HG02763 (cell line): ENCODE results near the gene ERBB4.
"Not testable (repeated sequence)": the region's sequence is repeated elsewhere in the genome, so short reads cannot be mapped to it uniquely, and the experiment has no call there.

Experiments
- ATAC-seq: cut with Tn5 transposase; IDR thresholded peaks from one replicate; pipeline ENCODE4 v1.9.1; 2021; ENCODE audit warnings: mild to moderate bottlenecking, moderate library complexity; ENCODE audit not compliant: unreplicated experiment

The ERBB4 gene

DNA sequence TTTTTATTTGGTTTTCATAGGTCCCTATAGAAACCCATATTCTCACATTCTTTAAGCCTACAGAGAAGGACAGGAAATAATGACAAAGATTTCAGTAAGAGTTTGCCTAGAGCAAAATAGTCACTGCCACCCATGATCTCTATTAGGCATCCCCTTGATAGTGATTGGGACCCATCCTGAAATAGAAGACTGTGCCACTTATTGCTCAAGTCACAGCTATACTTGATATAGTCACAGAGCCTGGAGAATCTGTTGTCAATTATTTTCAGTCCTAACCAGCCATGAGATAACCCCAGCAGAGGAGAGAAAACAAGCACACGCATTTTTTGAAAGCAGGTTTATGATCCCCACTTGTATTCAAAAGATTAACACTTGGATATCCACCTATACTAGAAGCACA is 8.2 kb downstream of the ERBB4 start:
- ATAC-seq, result no peak

GRCh38 chr2:212528106-212528856 is 10.3 kb downstream of the ERBB4 start:
- no peak for ATAC-seq

- ATAC-seq, result no peak
These were observed 12.5 kb downstream of the ERBB4 start for GRCh38 chr2:212526059-212526458.

DNA sequence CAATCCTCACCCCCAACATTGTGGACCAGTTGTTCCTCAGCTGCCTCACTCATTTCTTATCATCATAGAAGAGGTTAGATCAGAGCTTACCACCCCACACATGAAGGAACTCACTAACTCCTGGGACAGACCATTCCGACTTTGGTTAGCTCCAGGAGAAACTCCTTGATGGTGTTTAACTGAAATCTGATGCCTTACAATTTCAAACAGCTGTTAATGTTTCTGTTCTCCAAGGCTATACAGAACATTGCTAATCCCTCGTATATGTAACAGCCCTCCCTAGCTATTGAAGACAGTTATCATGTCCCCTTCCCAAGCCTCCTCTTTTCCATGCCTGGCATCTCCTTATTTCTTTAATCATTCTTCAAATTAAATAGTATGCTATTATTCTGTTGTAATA is 14.8 kb downstream of the ERBB4 start:
- ATAC-seq, result no peak

- no peak for ATAC-seq
These were observed 18.3 kb downstream of the ERBB4 start for GRCh38 chr2:212520340-212520739.

DNA sequence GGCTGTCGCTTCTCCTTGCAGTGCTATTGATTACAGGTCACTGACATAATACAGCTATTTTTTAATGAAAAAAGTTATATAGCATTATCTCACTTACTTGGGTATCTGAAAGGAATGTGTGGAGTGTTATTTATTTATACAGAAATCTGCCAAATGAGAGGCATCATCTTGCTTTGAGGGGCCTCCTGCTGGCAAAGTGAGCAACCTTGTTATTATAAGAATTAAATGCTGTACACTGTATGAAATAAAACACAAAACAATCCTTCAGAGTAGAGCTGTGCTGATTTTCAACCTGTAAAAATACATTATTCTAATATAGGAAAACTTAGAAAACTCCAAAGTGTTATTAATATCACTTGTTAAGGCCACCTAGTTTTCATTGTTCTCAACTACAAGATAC is 20.9 kb downstream of the ERBB4 start:
- no peak for ATAC-seq

GRCh38 chr2:212505586-212505985 is 33.0 kb downstream of the ERBB4 start:
- no peak for ATAC-seq

GRCh38 chr2:212495046-212495445 is 43.6 kb downstream of the ERBB4 start:
- ATAC-seq, result no peak

DNA sequence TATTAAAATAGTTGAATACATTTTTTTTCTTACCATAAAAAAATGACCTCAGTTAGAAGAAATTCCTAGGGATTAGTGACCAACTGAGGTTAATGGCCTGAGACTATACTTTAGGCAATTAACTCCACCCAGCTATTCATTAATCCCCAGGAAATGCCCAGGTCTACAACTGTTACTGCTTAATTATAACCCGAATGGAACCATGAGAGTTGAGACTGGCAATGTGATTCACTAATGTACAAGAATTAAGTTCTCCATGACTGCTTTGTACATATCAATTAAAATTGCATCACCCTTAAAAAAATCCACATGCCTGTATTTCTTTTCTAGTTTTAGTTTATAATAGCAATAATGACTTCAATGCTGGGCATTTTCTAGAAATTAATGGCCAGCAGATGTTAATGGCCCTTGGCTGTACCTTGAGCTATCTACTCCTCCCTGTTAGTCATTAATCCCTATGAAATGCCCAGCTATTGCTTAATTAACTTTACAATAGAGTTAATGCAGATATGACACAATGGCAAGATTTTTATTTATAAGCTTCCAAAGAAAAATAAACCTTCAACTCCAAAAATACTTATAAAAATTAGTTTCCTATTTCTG is 44.1 kb downstream of the ERBB4 start:
- no peak for ATAC-seq

GRCh38 chr2:212489719-212490346 is 48.8 kb downstream of the ERBB4 start:
- ATAC-seq, result no peak

- ATAC-seq, result no peak
These were observed 50.0 kb downstream of the ERBB4 start for GRCh38 chr2:212488611-212489010.

DNA sequence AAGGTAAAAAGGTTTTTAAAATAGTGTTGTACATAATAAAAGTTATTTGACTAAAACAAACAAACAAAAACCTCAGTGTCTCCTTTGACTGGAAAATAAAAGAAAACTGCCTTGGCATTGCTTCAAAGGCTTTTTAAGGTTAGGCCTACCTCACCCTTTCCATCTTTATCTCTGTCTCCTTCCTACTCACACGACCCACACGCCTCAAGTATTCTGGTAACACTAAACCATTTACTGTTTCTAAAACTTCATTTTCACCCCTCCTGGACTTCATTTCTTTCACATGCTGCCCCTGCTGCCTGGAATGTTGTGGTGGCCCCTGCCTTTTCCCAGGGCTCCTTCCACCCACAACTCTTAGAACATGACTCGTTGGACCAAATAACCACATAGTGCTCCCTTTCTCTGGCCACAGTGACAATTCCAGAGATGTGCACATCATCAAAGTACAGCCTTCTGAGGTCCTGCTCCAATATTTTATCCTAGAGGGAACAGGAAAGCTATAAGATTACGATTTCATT is 54.0 kb downstream of the ERBB4 start:
- ATAC-seq, result no peak

GRCh38 chr2:212480447-212480846 is 58.2 kb downstream of the ERBB4 start:
- no peak for ATAC-seq

- ATAC-seq, result no peak
These were observed 61.0 kb downstream of the ERBB4 start for GRCh38 chr2:212477571-212477970.

DNA sequence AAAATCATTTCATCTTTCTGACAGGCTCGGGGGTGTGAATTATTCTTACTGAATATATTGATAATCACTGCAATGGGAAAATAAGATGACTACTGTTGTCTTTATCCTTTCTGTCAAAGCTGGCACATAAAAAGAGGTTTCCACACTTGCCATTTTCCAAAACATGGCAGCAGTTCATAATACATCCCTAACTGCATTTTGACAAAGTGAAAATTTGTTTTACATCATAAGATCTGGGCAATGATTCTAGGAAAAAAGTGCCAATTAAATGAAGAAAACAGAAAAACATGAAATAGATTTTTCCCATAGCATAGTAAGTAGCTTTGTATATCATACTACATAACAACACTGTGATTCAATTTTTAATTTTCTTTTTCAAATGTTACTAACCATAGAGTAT is 65.4 kb downstream of the ERBB4 start:
- no peak for ATAC-seq

- not testable (repeated sequence) for ATAC-seq
These were observed 71.1 kb downstream of the ERBB4 start for GRCh38 chr2:212467551-212467950.

DNA sequence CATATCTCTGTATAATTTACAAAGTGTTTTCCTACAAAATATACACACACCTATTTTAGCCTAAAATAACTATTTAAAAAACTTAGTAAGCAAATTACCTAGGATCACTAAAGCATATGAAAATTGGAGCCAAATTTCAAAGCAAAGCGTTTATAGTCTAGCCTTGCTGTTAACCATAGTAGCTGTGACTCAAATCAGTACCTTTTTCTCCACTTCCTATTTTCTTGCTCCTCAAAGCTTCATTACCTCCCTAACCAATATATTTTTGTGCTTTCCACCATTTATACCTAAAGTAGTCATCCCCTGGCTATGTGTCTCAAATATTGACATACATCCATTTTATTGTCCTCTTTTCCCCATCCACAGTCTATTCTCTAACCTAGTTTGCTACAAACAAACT is 73.1 kb downstream of the ERBB4 start:
- ATAC-seq, result no peak

DNA sequence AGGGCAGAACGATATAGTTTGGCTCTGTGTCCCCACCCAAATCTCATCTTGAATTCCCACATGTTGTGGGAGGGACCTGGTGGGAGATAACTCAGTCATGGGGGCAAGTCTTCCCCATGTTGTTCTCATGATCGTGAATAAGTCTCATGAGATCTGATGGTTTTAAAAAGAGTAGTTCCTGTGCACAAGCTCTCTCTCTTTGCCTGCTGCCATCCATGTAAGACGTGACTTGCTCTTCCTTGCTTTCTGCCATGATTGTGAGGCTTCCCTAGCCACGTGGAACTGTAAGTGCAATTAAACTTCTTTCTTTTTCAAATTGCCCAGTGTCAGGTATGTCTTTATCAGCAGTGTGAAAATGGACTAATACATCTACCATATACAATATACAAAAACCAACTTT is 76.9 kb downstream of the ERBB4 start:
- not testable (repeated sequence) for ATAC-seq

DNA sequence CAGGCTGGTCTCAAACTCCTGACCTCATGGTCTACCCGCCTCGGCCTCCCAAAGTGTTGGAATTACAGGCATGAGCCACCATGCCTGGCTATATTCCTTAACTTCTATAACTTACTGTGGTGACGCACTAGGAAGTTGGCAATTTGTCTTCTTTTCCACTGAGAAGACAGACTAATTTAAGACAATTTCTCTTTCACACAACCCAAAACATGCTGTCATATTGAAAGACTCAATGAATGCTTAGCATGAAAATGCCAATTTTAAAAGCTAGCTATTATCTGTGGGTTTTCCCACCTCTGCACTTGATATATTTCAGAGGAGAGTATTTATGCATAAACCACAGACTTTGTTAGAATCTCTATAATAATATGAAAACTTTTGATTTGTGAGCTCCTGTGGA is 84.5 kb downstream of the ERBB4 start:
- no peak for ATAC-seq

DNA sequence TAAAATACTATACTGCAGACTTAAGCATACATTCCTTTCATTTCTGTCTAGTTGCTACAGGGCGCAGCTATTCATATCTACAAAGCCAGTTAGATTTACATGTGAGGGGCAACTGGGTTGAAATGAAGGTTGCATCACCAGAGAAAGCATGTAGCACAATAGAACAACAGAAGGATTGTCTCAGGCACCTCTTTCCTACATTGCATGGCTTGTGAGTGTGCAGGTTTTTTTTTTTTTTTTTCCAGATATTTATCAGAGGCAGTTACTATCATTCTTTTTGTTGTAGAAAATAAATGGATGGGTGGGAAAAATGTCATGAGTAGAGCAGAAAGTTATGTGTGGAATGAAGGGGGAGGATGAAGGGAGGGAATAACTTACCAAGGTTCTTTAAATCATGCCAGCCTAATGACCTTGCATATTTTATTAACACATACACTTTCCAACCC is 86.8 kb downstream of the ERBB4 start:
- ATAC-seq, result no peak

GRCh38 chr2:212448698-212449097 is 89.9 kb downstream of the ERBB4 start:
- ATAC-seq, result no peak

- no peak for ATAC-seq
These were observed 96.8 kb downstream of the ERBB4 start for GRCh38 chr2:212441821-212442220.
